NCI-H446 treated with DMSO at 0.1 percent for 48 hours (cell line): ENCODE results near the gene TMED9.
A peak's percentile ranks its signal among the peaks of the same experiment; 100 is the strongest.
"Not testable (repeated sequence)": the region's sequence is repeated elsewhere in the genome, so short reads cannot be mapped to it uniquely, and the experiment has no call there.

ENCODE experiments used
- DNase-seq: peaks from one replicate; lab custom pipeline; 2025; lab: John Stamatoyannopoulos, UW

The TMED9 gene

GRCh38 chr5:177606071-177607051 lies 14.4 kb downstream of the TMED9 start:
- DNase-seq = no peak

DNA sequence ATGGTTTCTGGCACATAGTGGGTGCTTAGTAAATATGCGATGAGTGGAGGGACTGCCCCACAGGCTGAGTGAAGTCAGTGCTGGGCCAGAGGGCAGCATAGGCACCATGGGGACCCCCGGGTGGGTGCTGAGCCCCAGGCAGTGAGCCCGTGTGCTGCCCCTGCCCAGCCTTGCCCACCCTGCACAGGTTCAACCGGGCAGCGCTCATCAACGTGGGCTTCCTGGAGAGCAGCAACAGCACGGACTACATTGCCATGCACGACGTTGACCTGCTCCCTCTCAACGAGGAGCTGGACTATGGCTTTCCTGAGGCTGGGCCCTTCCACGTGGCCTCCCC lies 15.1 kb downstream of the TMED9 start:
- DNase-seq = no peak

DNA sequence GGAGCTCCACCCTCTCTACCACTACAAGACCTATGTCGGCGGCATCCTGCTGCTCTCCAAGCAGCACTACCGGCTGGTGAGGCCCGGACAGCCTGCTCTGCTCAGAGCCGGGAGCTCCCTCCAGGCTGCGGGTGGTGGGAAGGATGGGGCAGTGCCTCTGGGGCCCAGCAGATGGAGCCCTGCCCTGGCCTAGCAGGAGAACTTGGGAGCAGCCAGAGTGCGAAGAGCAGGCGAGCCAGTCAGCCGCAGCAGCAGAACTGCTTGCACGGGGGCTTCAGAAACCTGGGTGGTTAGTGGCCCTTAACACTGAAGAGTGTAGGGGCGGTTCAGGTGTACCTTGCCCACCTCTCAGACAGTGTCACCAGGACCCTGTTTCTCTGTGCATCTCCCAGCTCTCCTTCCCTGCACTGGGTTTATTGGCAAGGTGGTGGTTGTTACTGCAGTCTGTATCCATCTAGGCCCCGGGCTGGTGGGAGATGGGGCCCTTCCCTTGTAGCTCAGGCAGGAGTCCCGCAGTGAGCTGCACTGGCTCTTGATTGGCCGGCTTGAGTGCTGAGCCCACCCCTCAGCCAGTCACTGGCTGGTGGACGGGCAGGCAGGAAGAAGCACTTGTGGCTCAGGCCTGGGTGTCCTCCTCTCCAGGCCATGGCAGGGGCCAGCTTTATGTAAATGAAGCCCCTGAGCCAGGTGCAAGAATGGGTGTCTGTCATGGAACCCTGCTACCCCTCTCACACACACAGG lies 15.6 kb downstream of the TMED9 start:
- DNase-seq = peak; percentile 34

DNA sequence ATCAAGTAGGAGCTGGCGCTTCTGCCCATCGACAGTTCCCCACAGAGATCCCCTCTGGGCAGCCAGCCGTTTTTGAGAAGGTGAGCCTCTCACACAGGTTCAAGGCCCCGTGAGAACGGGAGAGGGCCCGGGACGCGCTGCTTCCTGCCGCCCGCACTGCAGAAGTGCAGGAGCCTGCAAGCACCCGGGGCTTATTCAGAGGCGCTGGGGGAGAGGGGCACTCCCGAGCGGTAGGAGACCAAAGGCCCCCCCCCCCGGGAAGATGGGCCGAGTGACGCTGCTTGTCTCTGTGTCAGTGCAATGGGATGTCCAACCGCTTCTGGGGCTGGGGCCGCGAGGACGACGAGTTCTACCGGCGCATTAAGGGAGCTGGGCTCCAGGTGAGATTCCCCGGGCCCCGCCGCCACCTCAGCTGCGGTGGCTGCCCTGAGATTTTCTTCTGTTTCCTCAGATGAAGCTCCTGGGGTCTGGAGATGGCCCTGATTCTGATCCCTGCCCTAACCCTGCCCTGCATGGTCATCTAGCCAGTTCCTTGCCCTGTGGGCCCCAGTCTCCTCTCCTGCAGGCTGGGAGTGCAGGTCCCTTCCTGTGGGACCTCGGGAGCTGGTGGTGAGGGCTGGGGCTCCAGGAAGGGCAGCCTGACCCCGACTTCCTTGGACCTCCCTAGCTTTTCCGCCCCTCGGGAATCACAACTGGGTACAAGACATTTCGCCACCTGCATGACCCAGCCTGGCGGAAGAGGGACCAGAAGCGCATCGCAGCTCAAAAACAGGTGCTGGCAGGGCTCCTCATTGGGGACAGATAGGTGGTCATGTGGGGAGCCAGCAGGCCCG lies 16.5 kb downstream of the TMED9 start:
- DNase-seq = no peak

DNA sequence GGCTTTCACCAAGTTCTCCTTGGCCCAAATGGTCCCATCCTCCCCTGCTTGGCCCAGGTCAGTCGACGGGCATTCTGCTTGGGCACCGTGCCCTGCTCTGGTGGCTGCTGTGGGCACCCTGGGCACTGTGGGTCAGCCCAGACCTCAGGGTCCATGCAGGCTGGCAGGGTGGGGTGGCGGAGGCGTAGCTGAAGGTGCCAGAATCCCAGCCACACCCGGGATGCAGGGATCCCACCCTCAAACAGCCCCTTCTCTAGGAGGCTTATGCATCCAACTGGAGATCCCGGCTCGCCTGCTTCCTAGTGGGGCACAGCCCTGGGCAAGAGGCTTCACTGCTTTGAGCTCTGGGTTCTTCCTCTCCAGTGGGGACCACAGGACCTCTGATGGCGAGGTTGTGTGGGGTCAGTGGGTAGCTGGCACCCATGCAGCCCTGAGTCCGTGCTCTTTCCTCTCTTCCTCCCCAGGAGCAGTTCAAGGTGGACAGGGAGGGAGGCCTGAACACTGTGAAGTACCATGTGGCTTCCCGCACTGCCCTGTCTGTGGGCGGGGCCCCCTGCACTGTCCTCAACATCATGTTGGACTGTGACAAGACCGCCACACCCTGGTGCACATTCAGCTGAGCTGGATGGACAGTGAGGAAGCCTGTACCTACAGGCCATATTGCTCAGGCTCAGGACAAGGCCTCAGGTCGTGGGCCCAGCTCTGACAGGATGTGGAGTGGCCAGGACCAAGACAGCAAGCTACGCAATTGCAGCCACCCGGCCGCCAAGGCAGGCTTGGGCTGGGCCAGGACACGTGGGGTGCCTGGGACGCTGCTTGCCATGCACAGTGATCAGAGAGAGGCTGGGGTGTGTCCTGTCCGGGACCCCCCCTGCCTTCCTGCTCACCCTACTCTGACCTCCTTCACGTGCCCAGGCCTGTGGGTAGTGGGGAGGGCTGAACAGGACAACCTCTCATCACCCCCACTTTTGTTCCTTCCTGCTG lies 17.4 kb downstream of the TMED9 start:
- no peak for DNase-seq

DNA sequence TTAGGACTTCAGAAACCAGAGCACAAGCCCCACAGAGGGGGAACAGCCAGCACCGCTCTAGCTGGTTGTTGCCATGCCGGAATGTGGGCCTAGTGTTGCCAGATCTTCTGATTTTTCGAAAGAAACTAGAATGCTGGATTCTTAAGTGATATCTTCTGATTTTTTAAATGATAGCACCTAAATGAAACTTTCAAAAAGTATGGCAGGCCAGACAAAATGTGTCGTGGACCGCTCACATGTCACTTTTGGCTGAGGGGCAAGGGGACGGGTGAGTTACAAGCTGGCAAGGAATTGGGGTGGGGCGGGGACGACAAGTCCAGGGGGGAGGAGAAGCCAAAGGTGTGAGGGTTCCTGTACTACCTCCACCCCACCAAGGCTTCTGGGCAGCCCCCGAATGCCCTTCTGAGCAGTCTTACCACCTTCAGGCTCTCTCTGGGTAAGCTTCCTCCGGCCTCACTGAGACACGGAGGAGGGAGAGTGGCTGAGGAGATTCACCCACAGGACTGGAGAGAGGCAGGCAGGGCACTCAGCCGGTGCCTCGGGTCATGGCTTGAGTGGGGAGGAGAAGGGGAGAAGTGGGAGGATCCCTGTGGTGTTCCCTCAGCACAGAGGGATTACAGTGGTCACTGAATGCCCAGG lies 18.2 kb downstream of the TMED9 start:
- DNase-seq = no peak

DNA sequence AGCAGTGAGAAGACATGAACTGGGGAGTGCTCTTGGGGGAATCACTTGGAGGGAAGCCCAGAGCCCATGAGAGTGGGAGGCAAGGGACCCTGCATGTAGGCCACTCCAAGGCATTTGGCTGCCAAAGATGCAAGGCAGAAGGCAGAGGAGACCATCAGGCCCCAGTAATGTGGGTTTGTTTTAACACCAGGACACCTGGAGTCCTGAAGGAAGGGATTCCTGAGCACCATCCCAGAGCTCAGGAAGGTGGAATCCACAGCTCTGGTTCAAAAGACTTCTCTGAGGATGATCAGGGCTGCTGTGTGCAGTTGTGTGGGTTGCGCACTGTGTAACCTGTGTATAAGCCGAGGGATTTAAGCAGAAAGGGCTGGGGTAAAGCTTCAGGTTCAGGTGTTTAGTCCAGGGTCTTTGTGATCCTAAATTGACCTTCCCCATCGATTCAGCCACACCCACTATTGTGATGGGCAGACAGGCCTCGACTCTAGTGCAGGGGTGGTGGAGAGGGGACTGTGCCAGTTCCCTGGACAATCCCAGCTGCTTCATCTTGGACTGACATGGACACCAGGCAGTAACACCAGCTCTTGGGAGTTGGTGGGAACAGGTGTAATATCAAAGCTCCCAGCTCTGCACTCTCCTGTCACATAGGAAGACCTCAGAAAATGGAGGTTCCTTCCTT lies 18.9 kb downstream of the TMED9 start:
- DNase-seq = no peak

- DNase-seq = no peak
Observed at GRCh38 chr5:177611446-177612214, 19.6 kb downstream of the TMED9 start.

DNA sequence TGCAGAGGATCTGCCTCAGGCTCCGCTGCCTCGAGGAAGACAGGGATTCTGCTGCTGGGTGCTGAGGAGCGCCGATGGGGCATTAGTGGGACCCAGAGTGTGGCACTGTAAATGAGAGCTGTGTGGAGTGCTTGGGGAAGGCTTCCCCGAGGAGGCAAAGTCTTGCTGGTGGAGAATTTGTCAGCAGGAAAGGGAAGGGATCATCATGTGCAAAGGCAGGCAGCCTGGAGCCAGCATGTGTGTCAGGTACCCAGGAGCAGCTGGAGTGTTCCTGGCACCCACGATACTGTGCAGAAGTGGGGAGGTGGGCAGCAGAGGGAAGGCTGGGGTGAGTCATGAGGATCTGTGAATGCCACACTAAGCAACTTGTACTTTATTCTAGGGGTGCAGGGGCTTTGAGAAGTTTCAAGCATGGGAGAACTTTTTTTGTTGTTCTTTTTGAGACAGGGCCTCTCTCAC lies 20.2 kb downstream of the TMED9 start:
- no peak for DNase-seq

GRCh38 chr5:177620560-177620959 lies 28.6 kb downstream of the TMED9 start:
- no peak for DNase-seq

GRCh38 chr5:177624172-177624571 lies 32.2 kb downstream of the TMED9 start:
- not testable (repeated sequence) for DNase-seq

DNA sequence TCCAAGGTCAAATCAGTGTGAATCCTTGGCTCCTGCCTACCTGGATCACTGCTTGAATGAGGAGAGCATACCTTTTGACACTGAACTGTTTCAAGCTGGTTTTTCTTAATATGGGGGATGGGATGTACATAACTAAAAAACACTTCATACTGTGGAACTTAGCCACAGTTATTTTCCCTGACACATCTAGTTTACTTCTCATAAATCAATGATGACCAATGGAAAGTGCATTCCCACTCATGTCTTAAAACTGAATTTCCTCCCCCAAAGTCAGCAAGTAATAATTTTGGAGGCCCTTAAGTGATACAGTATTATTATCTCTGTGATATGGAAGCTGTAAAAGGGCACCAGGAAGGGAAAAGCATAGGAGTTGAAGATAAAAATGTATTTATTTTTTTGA lies 38.2 kb downstream of the TMED9 start:
- DNase-seq = not testable (repeated sequence)

DNA sequence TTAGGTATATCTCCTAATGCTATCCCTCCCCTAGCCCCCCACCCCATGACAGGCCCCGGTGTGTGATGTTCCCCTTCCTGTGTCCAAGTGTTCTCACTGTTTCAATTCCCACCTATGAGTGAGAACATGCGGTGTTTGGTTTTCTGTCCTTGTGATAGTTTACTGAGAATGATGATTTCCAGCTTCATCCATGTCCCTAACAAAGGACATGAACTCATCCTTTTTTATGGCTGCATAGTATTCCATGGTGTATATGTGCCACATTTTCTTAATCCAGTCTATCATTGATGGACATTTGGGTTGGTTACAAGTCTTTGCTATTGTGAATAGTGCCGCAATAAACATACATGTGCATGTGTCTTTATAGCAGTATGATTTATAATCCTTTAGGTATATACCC lies 42.9 kb downstream of the TMED9 start:
- DNase-seq = not testable (repeated sequence)

- not testable (repeated sequence) for DNase-seq
Observed at GRCh38 chr5:177645462-177645861, 53.5 kb downstream of the TMED9 start.
